HG03571 (cell line): ENCODE data around the gene PPFIBP1.

Experiments used
- ATAC-seq: cut with Tn5 transposase; IDR thresholded peaks from one replicate; pipeline ENCODE4 v1.9.1; 2021; ENCODE audit not compliant: unreplicated experiment

PPFIBP1 gene

DNA sequence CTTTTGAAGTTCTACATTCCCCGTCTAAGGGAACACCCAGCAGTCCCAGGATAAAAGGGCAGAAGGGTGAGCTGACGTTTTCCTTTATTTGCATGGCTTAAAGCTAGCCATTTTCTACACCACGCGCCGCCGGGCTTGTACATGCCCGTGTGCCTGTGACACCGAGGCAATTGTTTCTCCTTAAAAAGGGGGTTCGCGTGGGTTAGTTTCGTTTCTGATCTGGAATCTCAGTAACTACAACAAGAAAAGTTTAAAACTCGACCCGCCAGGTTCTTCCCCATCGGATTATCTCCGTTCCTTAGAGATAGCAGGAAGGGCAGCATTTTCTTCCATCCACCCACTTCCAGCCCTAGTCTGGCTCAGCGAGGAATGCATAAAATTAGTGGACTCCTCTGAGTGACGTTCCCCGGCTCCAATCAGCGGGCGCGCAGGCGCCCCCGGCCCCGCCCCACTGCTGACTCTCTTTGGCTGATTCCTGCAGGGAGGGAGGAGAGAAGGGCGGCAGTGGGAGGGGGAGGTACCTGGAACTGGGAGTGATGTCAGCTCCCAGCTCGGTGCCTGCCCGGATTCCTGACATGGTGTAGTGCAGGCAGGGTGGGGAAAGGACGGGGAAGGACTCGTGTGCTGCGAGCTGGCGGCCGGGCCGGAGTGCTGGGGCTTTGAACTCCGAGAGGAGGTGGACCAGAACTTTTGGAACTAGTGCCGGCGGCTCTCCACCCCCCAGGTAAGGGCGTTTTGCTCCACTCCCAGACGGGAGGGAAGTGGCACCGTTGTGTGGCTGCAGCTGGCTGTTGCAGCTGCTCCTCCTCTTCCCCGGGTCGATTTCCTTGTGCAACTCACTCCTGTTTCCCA, at the start of gene PPFIBP1:
Gene PPFIBP1, plus strand, starts transcription at position 565 of the 852 bp plus-strand sequence. CDS start 109,191 bp downstream, outside the sequence.
- peak; percentile 97 for ATAC-seq

DNA sequence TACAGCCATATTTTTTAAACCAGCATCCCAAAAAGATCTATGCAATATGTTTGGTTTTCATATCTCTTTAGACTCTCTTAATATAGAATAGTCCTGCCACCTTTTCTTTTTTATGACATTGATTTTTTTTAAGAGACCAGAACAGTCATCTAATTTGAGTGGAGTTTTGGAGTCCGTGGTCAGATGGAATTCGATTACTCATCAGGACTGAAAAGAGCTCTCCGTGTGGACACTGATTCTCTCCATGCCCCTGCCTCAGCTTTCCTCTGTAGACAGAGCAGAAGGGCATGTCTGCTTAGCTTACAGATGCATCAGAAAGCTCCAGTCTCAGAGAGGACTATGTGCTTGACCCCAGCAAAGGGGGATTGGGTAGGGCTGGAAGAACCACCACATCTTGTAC, 49.7 kb upstream of the PPFIBP1 start:
- ATAC-seq: no peak

DNA sequence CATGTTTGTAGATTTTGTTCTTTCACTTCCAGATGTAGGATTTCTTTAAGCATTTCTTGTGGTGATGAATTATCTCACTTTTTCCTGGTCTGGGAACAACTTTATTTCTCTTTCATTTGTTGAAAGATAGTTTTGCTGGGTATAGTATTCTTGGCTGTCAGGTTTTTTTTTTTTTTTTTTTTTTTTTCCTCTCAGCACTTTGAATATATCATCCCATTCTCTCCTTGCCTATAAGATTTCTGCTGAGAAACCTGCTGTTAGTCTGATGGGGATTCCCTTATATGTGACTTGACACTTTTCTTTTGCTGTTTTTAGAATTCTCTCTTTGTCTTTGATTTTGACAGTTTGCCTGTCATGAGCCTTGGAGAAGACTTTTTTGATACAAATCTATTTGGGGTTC, 47.0 kb upstream of the PPFIBP1 start:
- no peak for ATAC-seq

DNA sequence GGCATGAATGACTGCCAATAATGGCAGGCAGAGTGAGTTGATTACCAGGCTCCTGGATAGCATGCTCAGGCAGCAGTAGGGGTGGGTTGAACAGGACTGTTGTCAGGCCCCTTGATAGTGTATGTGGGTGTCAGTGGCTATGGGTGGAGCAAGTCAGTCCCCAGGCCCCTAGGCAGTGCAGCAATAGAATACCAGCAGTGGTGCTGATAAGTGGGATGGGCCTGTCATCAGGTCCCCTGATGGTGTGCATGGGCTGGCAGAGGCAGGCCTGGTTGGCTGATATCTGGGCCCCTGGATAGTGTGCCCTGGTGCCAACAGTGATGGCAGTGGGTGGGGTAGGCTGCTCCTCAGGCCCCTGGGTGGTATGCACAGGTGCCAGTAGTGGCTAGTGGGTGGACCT, 45.1 kb upstream of the PPFIBP1 start:
- no peak for ATAC-seq

DNA sequence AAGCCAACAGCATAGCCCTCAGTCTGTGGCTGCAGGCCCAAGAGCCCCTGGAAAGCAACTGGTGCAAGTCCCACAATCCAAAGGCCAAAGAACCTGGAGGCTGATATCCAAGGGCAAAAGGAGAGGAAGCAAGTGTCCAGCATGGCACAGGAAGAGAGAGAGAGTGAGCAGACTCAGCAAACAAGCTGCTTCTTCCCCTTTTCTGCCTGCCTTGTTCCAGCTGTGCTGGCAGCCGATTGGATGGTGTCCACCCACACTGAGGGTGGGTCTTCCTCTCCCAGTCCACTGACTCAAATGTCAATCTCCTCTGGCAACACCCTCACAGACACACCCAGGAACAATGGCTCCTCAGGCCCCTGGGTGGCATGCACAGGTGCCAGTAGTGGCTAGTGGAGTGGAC, 44.0 kb upstream of the PPFIBP1 start:
- no peak for ATAC-seq

DNA sequence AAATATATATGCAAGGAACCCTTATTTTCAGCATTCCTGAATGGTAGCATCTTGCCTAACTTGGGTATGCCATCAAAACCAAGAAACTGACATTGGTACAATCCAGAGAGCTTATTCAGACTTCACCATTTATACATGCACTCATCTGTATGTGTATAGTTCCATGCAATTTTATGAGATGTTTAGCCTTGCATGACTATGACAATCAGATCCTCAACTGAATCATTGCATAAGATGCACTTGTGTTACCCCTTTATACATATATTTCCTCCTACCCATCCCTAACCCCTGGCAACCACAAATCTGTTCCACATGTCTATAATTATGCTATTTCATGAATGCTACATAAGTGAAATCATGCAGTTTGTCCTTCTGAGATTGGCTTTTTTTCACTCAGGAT, 37.0 kb upstream of the PPFIBP1 start:
- no peak for ATAC-seq

DNA sequence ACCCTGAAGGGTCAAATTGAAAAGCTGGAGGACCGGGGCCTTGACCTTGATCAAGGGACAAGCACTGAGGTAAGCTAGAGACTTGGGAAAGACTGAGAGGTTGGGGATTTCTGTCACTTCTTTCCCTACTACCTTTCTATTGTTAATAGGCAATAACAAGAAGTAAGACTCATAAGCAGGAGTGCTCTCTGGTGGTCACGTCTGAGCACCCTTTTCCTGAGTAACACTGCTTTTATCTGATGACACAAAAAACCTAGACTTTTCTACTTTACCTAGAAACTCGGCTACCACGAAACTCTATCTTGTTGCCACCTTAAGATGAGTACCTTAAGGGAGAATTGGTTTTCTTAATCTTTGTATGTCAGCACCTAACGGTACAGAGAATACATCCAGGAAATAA, 35.5 kb upstream of the PPFIBP1 start:
- ATAC-seq: no peak

DNA sequence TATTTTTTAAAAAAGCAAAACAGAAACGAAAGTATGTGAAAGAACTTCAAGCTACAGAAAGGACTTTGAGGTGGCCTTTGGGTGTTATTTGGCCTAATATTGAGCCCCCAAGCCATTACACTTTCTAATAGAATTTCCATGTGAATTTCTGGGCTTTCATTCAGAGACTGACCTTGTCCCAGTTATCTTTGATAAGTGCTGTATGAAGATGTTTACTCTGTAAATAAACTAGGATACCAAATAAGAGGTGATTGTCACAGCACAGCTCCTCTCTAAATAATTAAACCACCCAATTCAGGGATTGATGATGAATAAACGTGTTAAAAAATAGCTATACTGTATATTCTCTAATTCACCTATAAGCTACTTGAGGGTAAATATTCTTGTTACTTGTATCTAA, 32.8 kb upstream of the PPFIBP1 start:
- ATAC-seq: no peak

DNA sequence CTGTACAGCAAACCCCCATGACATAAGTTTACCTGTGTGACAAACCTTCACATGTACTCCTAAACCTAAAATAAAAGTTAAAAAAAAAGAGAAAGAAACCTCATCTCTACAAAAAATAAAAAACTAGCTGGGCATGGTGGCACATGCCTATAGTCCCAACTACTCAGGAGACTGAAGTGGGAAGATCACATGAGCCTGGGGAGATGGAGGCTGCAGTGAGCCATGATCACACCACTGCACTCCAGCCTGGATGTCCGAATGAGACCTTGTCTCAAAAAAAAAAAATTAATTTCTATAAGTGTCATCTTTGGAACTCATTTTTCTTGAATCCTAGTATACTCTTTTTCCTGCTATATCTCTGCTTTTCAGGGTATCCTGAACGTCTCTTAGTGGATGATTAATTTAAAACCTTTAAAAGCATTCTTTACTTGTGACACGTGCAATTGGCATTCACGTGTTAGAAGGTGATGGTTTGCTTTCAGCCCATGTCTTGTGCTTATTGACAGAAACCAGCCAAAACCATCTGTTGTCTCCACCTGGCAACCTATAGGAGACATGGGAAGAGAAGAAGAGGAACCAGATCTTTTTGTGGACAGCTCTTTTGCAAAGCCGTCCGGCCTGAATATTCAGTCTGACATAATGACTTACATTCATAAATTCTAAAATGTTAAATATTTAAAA, 30.6 kb upstream of the PPFIBP1 start:
- ATAC-seq: no peak

DNA sequence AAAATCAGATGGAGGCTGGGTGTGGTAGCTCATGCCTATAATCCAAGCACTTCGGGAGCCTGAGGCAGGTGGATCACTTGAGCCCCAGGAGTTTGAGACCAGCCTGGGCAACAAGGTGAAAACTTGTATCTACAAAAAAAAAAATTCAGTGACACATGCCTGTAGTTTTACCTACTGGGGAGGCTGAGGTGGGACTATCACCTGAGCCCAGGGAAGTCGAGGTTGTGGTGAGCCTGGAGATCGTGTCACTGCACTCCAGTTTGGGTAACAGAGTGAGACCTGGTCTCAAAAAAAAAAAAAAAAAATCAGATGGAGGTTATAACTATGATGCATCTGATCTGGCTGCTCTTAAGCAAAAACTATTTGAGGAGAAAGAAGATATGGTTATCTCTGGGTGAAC, 26.6 kb upstream of the PPFIBP1 start:
- no peak for ATAC-seq

DNA sequence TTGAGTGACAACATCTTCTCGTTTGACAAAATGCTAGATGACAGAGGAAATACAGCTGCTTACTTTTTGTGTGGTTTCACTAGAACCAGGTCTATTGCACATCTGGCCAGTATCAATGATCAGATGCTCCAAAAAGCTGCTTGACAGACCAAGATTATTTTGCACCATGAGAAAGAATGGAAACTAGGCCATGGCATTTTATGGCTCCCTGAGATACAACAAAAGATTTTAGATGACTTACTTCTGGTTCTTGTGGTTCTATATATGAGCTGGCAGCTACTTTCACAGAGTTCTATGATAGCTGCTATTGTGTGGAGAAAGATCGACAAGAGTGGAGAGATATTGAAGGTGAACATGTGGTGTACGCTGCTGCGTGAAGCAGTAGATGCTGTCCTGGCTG, 25.9 kb upstream of the PPFIBP1 start:
- no peak for ATAC-seq

DNA sequence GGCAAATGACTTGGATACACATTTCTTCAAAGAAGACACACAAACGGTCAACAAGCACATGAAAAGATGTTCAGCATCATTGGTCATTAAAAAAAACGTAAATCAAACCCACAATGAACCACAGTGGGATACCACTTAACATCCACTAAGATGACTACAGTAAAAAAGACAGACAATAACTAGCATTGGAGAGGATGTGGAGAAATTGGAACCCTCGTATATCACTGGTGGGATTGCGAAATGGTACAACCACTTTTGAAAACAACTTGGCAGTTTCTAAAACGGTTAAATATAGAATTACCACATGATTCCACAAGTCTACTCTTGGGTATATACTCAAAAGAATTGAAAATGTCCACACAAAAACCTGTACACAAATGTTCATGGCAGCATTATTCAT, 25.2 kb upstream of the PPFIBP1 start:
- ATAC-seq: no peak

DNA sequence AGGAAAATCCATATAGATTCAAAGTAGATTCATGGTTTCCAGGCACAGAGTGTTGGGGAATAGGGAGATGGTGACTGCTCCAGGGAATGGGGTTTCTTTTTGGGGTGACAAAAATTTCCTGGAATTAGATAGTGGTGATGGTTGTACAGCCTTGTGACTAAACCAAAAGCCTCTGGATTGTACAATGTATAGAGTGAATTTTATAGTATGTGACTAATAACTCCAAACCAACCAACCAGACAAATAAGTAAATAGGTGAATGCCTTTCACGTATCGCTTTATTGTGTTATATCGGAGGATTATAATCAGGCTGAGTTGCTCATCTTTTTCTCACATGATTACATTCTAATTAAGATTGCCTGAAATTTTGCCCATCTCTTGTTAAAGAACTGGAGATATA, 24.6 kb upstream of the PPFIBP1 start:
- no peak for ATAC-seq

DNA sequence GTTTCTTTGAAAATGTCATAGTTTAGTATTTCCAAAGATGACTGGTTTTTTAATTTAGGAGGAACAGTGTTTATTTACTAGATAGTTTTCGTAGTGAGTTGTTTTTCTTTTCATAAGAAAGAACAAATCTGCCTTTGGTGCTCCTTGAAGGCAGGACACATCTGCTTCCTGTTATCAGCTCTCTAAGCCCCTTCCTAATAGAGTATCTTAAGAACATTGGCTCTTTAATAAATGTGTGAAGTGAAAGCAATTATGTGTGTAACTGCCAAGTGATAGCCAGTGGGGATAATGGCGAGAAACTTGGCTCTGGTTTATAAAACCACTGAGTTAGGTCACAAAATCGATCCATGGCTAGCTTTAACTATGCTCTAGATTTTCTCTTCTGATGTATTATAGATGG, 23.5 kb upstream of the PPFIBP1 start:
- no peak for ATAC-seq

DNA sequence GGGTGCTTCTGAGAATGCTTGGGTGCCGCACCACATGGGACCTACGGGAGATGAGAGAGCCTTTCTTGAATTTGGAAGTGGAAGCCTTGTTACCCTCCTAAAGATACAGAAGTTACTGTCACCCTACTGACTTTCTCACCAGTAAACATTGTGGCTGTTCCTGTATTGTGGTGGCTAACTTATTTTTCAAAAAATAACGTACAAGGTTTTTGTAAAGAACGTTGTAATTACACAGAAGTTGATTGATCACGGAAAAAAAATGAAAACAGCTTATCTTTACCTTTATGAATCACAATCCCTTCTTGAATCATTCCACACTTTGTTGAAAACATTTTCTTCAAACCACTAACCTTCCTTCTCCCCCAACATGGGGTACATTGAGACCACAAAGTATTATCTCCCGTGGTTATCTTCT, 22.0 kb upstream of the PPFIBP1 start:
- ATAC-seq: no peak

DNA sequence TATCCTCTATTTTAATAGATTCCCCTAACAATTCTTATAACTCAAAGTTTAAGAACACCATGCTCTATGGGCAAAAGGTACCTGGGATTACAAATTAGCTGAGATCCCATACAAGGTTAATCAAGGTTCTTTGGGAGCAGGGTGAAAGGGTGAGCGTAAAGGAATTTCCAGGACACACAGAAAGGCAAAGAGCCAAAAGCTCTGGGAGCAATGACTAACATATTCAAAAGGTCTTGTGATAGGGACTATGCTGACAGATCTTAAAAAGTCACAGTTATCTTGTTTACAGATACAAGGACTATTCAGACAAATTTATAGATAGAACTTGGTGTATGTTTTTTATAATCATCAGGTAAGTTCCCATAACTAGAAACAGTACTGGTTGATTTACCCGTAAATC, 19.5 kb upstream of the PPFIBP1 start:
- ATAC-seq: no peak

DNA sequence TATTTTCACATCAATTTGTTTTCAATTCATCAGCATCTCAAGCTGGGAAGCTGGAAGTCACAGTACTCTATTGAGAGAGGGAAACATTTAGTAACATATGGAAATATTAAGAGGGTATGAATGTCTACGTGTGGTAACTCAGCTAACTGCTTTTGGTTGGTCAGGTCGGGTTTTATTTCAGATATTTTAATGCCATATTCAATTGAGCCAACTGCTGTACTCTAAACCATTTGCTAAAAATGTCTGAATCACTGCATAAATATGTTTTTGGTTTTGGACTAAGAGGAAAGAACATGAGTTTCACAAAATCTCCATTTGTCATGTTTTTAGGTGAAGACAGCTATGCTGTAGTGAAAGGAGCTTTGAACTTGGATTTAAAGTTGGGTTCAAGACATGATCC, 18.9 kb upstream of the PPFIBP1 start:
- no peak for ATAC-seq

DNA sequence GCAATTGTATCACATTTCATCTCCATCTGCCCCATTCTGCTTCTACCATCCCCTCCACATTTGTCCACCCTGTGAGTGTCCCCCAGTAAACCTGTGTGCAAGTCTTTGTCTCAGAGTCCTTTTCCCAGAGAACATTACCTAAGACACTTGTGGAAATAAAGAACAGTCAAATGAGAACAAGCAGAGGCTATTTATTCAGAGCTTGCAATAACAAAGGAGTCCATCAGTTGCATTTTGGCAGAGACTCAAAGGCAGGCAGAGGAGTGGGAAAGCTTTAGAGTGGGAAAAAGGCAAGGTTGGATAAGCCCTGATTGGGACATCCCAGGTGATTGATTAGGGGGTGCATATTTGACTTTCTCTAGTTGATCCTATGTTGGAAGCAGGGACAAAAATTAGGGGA, 18.2 kb upstream of the PPFIBP1 start:
- no peak for ATAC-seq

DNA sequence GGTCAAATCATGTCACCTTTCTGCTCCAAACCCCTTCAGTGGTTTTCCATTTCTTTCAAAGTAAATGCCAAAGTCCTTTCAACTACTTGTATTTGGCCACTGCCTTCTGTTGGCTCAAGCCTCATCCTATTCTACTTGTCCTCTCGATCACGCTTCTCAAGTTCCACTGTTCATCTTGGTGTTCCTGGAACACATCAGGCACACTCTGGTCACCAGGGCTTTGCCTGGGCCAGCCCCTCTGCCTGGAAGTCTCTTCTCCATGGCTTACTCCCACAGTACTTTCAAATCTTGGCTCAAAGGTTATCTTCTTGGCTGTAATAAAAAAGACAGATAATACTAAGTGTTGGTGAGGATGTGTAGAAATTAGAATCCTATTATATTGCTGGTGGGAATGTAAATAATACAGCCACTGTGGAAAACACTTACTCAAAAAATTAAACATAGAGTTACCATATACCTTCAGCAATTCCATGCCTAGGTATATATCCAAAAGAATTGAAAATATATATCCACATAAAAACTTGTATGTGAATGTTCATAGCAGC, 17.3 kb upstream of the PPFIBP1 start:
- ATAC-seq: no peak

DNA sequence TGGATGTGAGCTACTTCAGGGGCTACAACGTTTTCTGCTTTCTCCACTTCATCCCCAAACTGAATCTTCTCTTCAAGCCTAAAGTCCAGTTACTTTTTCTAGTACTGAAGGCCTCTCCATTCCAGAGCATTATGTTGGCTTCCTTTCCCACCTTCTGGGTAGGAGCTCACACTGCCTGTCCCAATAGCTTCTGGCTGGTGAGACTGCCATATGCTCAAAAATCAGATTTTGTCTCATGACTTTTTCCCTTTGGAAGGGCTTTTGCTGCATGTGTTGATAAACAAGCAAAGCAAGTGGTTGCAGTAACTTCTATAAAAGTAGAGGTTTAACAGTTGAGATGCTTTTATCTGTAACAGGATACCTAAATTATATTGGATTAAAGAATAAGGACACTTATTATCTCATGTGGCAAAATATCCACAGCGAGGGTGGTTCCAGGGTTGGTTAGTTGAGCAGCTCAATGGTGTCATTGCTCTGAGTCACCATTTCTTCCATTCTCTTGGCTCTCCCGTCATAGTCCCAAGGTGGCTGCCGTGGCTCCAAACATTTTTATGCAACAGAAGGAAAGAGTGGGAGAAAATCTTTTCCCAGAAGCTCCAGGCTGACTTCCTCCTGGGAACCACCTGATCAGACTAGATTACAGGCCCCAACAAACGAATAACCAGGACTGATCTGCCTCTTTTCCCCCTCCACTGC, 15.1 kb upstream of the PPFIBP1 start:
- no peak for ATAC-seq

DNA sequence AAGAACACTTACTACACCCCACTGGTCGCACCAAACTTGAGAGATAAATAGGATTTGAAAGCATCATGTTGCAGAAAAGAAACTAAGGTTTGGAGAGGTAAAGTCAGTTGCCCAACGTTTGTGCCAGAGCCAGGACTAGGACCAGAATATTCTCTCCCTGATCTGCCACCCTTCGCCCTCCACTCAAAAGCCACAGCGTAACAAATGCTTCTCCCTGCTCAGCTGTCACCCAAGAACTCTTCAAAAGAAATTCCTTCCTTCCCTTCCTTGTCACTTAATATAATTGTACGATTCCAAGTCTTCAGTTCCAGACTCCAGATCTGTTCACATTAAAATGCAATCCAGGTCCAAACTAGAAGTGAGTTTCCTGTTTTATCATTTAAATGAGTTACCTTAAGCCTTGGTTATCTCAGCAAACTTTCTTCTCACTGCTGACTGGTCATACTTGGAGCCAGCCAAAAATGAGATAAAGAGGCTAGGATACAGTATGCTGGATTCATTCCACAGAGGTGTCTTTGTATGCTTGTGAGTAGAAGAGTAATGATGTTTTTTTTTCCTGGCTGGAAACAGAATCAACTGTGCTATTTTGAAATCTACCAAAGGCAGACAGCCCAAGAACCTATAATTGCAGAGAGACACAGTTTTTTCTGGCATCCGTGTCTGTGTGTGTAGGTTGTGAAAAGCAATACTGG, 12.8 kb upstream of the PPFIBP1 start:
- no peak for ATAC-seq
